ENCODE measurements around the gene CDKN2D. TPM values are rescaled to one million over a fixed set of nuclear protein-coding genes. Genes with fewer than 3 reads are reported as not detected.

Gene CDKN2D
- total and polyA plus RNA-seq, 2 of the 13 experiments (the other 11 are each of a cell fraction or from before 2014, with no cell fraction given): 5.4 to 8.6 TPM

- TF ChIP-seq, protein P1, sequence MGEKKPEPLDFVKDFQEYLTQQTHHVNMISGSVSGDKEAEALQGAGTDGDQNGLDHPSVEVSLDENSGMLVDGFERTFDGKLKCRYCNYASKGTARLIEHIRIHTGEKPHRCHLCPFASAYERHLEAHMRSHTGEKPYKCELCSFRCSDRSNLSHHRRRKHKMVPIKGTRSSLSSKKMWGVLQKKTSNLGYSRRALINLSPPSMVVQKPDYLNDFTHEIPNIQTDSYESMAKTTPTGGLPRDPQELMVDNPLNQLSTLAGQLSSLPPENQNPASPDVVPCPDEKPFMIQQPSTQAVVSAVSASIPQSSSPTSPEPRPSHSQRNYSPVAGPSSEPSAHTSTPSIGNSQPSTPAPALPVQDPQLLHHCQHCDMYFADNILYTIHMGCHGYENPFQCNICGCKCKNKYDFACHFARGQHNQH (CRISPR knock-in tag; IDR thresholded peaks at IDR 0.05): peak; percentile 79
- no peak for TF ChIP-seq ZXDC (CRISPR knock-in tag; IDR thresholded peaks at IDR 0.05)
- no peak for TF ChIP-seq NFE2L1 (CRISPR knock-in tag; IDR thresholded peaks at IDR 0.05; ENCODE audit: borderline replicate concordance)
- TF ChIP-seq ZBTB40 (IDR thresholded peaks at IDR 0.05): no peak
- no peak; the same call in 1 of the 2 replicates for TF ChIP-seq ZBTB40 (CRISPR knock-in tag; IDR thresholded peaks at IDR 0.05)
- TF ChIP-seq, protein P2, sequence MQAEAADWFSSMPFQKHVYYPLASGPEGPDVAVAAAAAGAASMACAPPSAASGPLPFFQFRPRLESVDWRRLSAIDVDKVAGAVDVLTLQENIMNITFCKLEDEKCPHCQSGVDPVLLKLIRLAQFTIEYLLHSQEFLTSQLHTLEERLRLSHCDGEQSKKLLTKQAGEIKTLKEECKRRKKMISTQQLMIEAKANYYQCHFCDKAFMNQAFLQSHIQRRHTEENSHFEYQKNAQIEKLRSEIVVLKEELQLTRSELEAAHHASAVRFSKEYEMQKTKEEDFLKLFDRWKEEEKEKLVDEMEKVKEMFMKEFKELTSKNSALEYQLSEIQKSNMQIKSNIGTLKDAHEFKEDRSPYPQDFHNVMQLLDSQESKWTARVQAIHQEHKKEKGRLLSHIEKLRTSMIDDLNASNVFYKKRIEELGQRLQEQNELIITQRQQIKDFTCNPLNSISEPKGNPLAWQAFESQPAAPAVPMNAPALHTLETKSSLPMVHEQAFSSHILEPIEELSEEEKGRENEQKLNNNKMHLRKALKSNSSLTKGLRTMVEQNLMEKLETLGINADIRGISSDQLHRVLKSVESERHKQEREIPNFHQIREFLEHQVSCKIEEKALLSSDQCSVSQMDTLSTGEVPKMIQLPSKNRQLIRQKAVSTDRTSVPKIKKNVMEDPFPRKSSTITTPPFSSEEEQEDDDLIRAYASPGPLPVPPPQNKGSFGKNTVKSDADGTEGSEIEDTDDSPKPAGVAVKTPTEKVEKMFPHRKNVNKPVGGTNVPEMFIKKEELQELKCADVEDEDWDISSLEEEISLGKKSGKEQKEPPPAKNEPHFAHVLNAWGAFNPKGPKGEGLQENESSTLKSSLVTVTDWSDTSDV (CRISPR knock-in tag; IDR thresholded peaks at IDR 0.05): no peak
- no peak for TF ChIP-seq IKZF4 (CRISPR knock-in tag; IDR thresholded peaks at IDR 0.05; ENCODE audit: borderline replicate concordance, low read depth, not compliant biosample characterization)
- peak; percentile 44; the same call in 1 of the 2 replicates for TF ChIP-seq ZNF746 (CRISPR knock-in tag; IDR thresholded peaks at IDR 0.05)
- peak; percentile 92 for TF ChIP-seq ZNF160 (CRISPR knock-in tag; IDR thresholded peaks at IDR 0.05)
These were observed at the start of gene CDKN2D (continued) for GRCh38 chr19:10568826-10569651.

Data from HepG2 (cell line).